ENCODE results near the gene APBA2. TPM values are rescaled to one million over a fixed set of nuclear protein-coding genes. Genes with fewer than 3 reads are reported as not detected.

Gene APBA2
- total and polyA plus RNA-seq, 7 donors: 0.46 to 10.7 (median 1.5) TPM

DNA sequence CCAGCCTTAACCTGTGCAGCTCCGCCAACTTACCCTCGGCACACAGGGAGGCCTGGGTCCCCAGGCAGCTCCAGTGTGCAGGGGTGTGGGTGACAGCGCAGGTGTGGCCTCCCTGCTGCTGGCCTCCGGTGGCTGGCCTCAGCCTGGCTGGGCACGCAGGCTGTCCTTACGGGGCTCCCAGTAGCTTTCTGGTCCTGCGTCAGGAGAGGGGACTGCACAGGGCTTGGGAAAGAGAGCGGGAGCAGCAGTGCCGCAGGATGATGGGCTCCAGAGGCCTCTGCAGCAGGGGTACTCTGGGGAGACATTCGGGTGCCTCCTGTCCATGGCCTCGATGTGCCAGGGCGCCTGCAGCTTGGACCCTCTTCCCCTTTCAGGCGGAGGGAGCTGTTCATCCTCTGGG lies 9.4 kb downstream of the APBA2 start:
- Histone ChIP-seq H3K27me3 (no peaks in the 10 kb centered on the region), H3K36me3 (no peaks in the 10 kb centered on the region), H3K9me3 (no peaks in the 10 kb centered on the region), H3K4me1 (no peaks in the 10 kb centered on the region), H3K27ac (no peak overlapping the region), H3K4me3 (no peak overlapping the region)
- no peak for TF ChIP-seq POLR2AphosphoS5 (IDR thresholded peaks at IDR 0.05)
- no peak for TF ChIP-seq POLR2A (IDR thresholded peaks at IDR 0.05)
- TF ChIP-seq, protein P1, sequence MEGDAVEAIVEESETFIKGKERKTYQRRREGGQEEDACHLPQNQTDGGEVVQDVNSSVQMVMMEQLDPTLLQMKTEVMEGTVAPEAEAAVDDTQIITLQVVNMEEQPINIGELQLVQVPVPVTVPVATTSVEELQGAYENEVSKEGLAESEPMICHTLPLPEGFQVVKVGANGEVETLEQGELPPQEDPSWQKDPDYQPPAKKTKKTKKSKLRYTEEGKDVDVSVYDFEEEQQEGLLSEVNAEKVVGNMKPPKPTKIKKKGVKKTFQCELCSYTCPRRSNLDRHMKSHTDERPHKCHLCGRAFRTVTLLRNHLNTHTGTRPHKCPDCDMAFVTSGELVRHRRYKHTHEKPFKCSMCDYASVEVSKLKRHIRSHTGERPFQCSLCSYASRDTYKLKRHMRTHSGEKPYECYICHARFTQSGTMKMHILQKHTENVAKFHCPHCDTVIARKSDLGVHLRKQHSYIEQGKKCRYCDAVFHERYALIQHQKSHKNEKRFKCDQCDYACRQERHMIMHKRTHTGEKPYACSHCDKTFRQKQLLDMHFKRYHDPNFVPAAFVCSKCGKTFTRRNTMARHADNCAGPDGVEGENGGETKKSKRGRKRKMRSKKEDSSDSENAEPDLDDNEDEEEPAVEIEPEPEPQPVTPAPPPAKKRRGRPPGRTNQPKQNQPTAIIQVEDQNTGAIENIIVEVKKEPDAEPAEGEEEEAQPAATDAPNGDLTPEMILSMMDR (IDR thresholded peaks at IDR 0.05): no peak
- TF ChIP-seq EP300 (IDR thresholded peaks at IDR 0.05): no peak
- DNase-seq: peak; percentile 54
- 91 to 92% methylated on average over 13 of the region's 13 CpGs for WGBS, 2 donors
- intact Hi-C loops (cut with DNase I): no loop called here

- H3K9me3 ChIP-seq: no peaks in the 10 kb centered on the region
- H3K27me3 ChIP-seq: no peaks in the 10 kb centered on the region
- no peak overlapping the region for H3K27ac ChIP-seq
- no peak for DNase-seq
- intact Hi-C loops (cut with DNase I): no loop called here
- TF ChIP-seq POLR2A (IDR thresholded peaks at IDR 0.05): no peak
- WGBS, 2 donors: 82 to 85% methylated on average over 6 of the region's 6 CpGs
- H3K36me3 ChIP-seq: no peaks in the 10 kb centered on the region
- H3K4me3 ChIP-seq: no peak overlapping the region
- H3K4me1 ChIP-seq: no peaks in the 10 kb centered on the region
These were observed 9.8 kb downstream of the APBA2 start for GRCh38 chr15:28895566-28895965.

GRCh38 chr15:28896951-28897350 lies 11.2 kb downstream of the APBA2 start:
- no peak for DNase-seq
- H3K4me3 ChIP-seq: no peak overlapping the region
- no peaks in the 10 kb centered on the region for H3K36me3 ChIP-seq
- 76 to 77% methylated on average over 4 of the region's 4 CpGs for WGBS, 2 donors
- no peak overlapping the region for H3K27ac ChIP-seq
- H3K27me3 ChIP-seq: no peaks in the 10 kb centered on the region
- H3K4me1 ChIP-seq: no peaks in the 10 kb centered on the region
- no peaks in the 10 kb centered on the region for H3K9me3 ChIP-seq
- TF ChIP-seq EP300 (IDR thresholded peaks at IDR 0.05): no peak
- TF ChIP-seq POLR2AphosphoS5 (IDR thresholded peaks at IDR 0.05): no peak
- TF ChIP-seq POLR2A (IDR thresholded peaks at IDR 0.05): no peak
- TF ChIP-seq, protein P1 (IDR thresholded peaks at IDR 0.05): no peak
- intact Hi-C loops (cut with DNase I): no loop called here

DNA sequence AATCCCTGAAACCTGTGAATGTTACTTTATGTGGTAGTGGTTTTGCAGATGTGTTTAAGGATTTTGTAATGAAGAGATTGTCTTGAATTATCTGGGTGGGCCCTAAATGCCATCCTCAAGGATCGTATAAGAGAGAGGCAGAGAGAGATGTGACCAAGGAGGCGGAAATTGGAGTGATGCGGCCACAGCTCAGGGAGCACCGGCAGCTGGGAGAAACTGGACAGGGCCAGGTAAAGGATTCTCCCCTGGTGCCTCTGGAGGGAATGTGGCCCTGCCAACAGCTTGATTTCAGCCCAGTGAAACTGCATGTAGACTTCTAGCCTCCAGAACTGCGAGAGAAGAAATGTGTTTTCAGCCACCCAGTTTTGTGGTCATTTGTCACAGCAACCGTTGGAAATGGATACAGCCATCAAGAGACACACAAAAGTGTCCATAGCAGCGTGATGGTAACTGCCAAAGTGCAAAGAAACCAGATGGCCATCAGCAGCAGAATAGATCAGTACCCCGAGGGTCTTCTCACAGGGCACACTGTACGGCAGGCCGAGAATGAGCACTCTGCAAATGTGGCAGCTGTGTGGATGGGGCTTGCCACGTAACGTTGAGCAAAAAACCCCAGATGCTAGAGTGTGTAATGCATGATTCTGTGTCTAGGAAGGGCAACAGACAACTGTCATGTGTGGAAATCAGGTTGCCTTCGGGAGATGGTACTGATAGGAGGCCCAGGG lies 12.2 kb downstream of the APBA2 start:
- DNase-seq: no peak
- intact Hi-C loops (cut with DNase I): no loop called here
- 81 to 87% methylated on average over 13 of the region's 13 CpGs for WGBS, 2 donors

GRCh38 chr15:28899061-28899738 lies 13.4 kb downstream of the APBA2 start:
- H3K36me3 ChIP-seq: no peaks in the 10 kb centered on the region
- H3K4me3 ChIP-seq: no peak overlapping the region
- no peak overlapping the region for H3K27ac ChIP-seq
- WGBS, 2 donors: 91% methylated on average over 24 of the region's 24 CpGs
- no peak for TF ChIP-seq POLR2AphosphoS5 (IDR thresholded peaks at IDR 0.05)
- TF ChIP-seq, protein P1 (IDR thresholded peaks at IDR 0.05): no peak
- TF ChIP-seq EP300 (IDR thresholded peaks at IDR 0.05): no peak
- TF ChIP-seq POLR2A (IDR thresholded peaks at IDR 0.05): no peak
- H3K4me1 ChIP-seq: no peaks in the 10 kb centered on the region
- peak; percentile 33 for DNase-seq
- no peaks in the 10 kb centered on the region for H3K27me3 ChIP-seq
- intact Hi-C loops (cut with DNase I): no loop called here
- no peaks in the 10 kb centered on the region for H3K9me3 ChIP-seq

More for the DNA sequence above, 12.2 kb downstream of the APBA2 start:
- Histone ChIP-seq H3K36me3 (no peaks in the 10 kb centered on the region), H3K9me3 (no peaks in the 10 kb centered on the region), H3K4me1 (no peaks in the 10 kb centered on the region), H3K27ac (no peak overlapping the region), H3K4me3 (no peak overlapping the region), H3K27me3 (no peaks in the 10 kb centered on the region)
- TF ChIP-seq POLR2AphosphoS5 (IDR thresholded peaks at IDR 0.05): no peak
- TF ChIP-seq POLR2A (IDR thresholded peaks at IDR 0.05): no peak
- no peak for TF ChIP-seq EP300 (IDR thresholded peaks at IDR 0.05)
- TF ChIP-seq, protein P1 (IDR thresholded peaks at IDR 0.05): no peak

Measured in sigmoid colon (tissue), 7 donors.